Sigmoid colon (tissue), 7 donors: ENCODE measurements around the gene RFX3. TPM values are rescaled to one million over a fixed set of nuclear protein-coding genes. Genes with fewer than 3 reads are reported as not detected.
A peak's percentile ranks its signal among the peaks of the same experiment; 100 is the strongest.

Source experiments
- DNase-seq: peaks from one replicate; pipeline ENCODE4 v3.0.0-alpha.2; 2019
- H3K27ac ChIP-seq, 4 donors: fragments of 200-600 bp; sonication (generic); one replicate each; pipeline ENCODE4 v1.5.1; 2016 to 2019; ENCODE audit warnings: mild to moderate bottlenecking in 1 of 4
- H3K27me3 ChIP-seq, 3 donors: fragments of 200-600 bp; sonication (generic); one replicate each; pipeline ENCODE4 v1.5.1; 2019; ENCODE audit warnings: mild to moderate bottlenecking in 1 of 3
- H3K36me3 ChIP-seq, 4 donors: fragments of 200-600 bp; sonication (generic); one replicate each; pipeline ENCODE4 v1.5.1; 2016 to 2019
- H3K4me1 ChIP-seq, 4 donors: fragments of 200-600 bp; sonication (generic); one replicate each; pipeline ENCODE4 v1.5.1; 2017 to 2019
- H3K4me3 ChIP-seq, 4 donors: fragments of 200-600 bp; sonication (generic); one replicate each; pipeline ENCODE4 v1.5.1; 2017 to 2019; ENCODE audit warnings: mild to moderate bottlenecking in 2 of 4, moderate library complexity in 1 of 4
- H3K9me3 ChIP-seq, 4 donors: fragments of 200-600 bp in 3 of 4; sonication (generic) in 3 of 4; one replicate each; pipeline versions ENCODE4 v1.5.1 to v1.6.1; 2013 to 2019
- EP300 ChIP-seq, 4 donors: sonication (generic); formaldehyde crosslinking; IDR thresholded peaks; one replicate each; pipeline ENCODE4 v1.6.1; 2017; ENCODE audit warnings: antibody characterized with exemption in 4 of 4
- POLR2A ChIP-seq, 2 donors: fragments of 450-650 bp; IDR thresholded peaks; one replicate each; pipeline ENCODE4 v1.6.1; 2016; ENCODE audit warnings: antibody characterized with exemption in 2 of 2, mild to moderate bottlenecking in 2 of 2, moderate library complexity in 2 of 2
- POLR2AphosphoS5 ChIP-seq, 4 donors: sonication (generic); formaldehyde crosslinking; IDR thresholded peaks; one replicate each; pipeline ENCODE4 v1.6.1; 2017; ENCODE audit warnings: antibody characterized with exemption in 4 of 4
- WGBS, 2 donors: extraction: QIAGEN DNeasy Blood & Tissue Kit; methylation state at CpG; one replicate each; pipeline ENCODE4 v1.1.7; 2013; 5-methylcytosine and 5-hydroxymethylcytosine counted together
- intact Hi-C: fragments of 100-400 bp; cut with DNase I; formaldehyde crosslinking; loops from one replicate; pipeline ENCODE4 v1.15.1; 2023
- polyA plus RNA-seq, 3 donors: library from polyadenylated mRNA; stranded (reverse); fragments of 200-250 nt; gene quantifications; one replicate each; pipeline ENCODE4 v1.2.3, GENCODE V29; 2013
- total RNA-seq, 4 donors: library from RNA; depleted of rRNA; stranded (reverse); fragments of >200 nt; gene quantifications; one replicate each; pipeline ENCODE4 v1.1.0, GENCODE V29; 2016
- TF ChIP-seq, protein P1 (sequence below), 4 experiments: fragments of 450-650 bp in 3 of 4; fragments of 200-600 bp in 1 of 4; IDR thresholded peaks; one replicate each; pipeline ENCODE4 v1.5.1; 2016 to 2019; ENCODE audit warnings: antibody characterized with exemption in 4 of 4, mild to moderate bottlenecking in 3 of 4, moderate library complexity in 2 of 4
- donor health status: healthy with polysubstance abuse.
- donor health status: Bipolar disorder and iron deficiency.
- donor health status: healthy.

RFX3 gene
- total and polyA plus RNA-seq, 7 donors, result 0.69 to 15.0 (median 6.4) TPM

DNA sequence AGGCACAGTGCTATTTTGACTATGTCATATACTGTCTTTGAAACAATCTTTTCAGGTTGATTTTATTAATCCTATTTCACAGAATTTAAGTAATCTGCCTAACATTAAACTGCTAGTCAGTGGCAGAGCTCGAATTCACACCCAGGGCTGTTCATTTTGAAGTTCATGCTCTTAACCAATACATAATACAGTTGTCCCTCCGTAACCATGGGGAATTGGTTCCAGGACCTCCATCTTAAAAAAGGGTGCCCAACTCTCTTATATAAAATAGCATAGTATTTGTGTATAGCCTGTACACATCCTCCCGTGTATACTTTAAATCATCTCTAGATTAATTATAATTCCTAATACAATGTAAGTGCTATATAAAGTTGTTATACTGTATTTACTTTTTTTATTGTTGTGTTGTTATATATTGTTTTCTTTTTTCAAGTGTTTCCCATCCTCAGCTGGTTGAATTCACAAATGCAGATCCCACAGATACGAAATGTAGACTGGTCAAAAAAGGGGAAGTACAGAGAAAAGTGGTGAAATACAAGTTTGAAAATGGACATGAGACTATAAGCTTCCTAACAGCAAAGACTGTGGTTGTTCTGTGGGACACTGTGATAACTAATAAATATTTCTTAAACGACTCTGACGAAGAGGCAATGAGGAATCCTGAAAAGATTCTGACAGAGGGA, 18.3 kb downstream of the RFX3 start:
- peaks cover 0 to 20% (median 5%) of the 10 kb centered on the region in 4 donors for H3K4me1 ChIP-seq
- intact Hi-C loops, result no loop called here
- H3K4me3 ChIP-seq, result no peak overlapping the region
- no peak for DNase-seq
- TF ChIP-seq POLR2A (IDR thresholded peaks at IDR 0.05) (no peak), POLR2AphosphoS5 (IDR thresholded peaks at IDR 0.05) (no peak), EP300 (IDR thresholded peaks at IDR 0.05) (no peak)
- TF ChIP-seq, protein P1, sequence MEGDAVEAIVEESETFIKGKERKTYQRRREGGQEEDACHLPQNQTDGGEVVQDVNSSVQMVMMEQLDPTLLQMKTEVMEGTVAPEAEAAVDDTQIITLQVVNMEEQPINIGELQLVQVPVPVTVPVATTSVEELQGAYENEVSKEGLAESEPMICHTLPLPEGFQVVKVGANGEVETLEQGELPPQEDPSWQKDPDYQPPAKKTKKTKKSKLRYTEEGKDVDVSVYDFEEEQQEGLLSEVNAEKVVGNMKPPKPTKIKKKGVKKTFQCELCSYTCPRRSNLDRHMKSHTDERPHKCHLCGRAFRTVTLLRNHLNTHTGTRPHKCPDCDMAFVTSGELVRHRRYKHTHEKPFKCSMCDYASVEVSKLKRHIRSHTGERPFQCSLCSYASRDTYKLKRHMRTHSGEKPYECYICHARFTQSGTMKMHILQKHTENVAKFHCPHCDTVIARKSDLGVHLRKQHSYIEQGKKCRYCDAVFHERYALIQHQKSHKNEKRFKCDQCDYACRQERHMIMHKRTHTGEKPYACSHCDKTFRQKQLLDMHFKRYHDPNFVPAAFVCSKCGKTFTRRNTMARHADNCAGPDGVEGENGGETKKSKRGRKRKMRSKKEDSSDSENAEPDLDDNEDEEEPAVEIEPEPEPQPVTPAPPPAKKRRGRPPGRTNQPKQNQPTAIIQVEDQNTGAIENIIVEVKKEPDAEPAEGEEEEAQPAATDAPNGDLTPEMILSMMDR (IDR thresholded peaks at IDR 0.05), result no peak
- H3K27me3 ChIP-seq, result no peaks in the 10 kb centered on the region
- WGBS, 2 donors, result 77 to 84% methylated on average over 6 of the region's 6 CpGs
- H3K27ac ChIP-seq, result peak overlapping the region; percentile 25 to 56 (median 40)
- no peaks in the 10 kb centered on the region for H3K36me3 ChIP-seq
- no peaks in the 10 kb centered on the region for H3K9me3 ChIP-seq

DNA sequence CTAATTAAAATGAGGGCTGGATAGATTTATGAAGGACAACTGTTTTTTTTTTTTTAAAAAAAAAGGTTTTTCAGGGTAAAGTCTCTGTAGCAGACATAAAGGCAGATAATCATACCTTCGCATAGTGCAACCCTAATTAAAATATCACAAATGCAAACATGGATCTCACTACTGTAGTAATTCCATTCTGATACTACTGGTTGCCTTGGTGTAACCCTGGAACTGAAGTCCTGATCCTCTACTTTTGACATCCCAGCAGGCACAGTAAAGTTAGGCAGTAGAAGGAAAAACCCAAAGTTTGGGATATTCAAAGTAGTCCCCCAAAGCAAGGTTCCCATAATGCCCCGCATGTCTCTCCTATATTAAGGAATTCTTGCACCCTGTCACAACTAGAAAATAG, 19.6 kb downstream of the RFX3 start:
- no peak for DNase-seq
- Histone ChIP-seq H3K4me3 (no peak overlapping the region), H3K27me3 (no peaks in the 10 kb centered on the region), H3K36me3 (no peaks in the 10 kb centered on the region), H3K9me3 (no peaks in the 10 kb centered on the region), H3K27ac (no peak overlapping the region), H3K4me1 (peaks cover 0 to 20% (median 5%) of the 10 kb centered on the region in 4 donors)
- intact Hi-C loops, result no loop called here
- 93 to 97% methylated on average over 2 of the region's 2 CpGs for WGBS, 2 donors
- TF ChIP-seq POLR2AphosphoS5 (IDR thresholded peaks at IDR 0.05), result no peak
- no peak for TF ChIP-seq EP300 (IDR thresholded peaks at IDR 0.05)
- TF ChIP-seq POLR2A (IDR thresholded peaks at IDR 0.05), result no peak
- TF ChIP-seq, protein P1 (IDR thresholded peaks at IDR 0.05), result no peak

DNA sequence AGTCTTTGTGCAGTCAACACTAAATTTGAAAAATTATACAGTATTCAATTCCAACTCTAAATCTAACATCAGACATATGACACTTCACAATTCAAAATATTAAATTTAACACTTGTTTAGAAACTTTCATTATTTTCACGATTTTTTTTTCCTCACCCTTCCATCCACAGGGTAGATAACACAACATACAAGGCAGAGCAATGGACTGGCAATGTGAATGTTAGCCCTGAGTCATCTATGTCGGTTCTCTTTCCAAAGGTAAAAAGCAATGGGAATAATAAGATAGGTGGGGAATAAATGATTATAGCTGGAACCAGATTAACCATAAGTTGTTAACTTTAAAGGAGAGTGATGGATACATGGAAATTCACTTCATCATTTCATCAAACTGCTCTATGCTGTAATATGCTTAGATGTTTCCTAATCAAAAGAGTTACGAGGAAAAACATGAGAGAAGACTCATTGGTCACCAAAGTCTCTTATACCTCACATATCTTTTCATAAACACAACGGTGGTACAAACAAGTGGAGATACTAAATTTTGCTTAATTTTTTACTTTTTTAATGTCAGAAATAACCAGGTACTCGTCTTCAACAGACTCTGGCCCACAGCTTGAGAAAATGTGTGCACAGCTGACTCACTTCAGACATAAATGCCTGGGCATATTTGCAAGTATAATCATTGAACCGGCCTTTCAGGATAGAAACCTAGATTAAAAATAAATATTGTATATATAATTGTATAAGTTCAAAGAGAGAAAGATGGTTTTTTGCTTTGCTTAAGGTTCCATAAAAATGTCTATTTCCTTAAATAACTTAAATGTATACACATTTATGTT, 23.0 kb downstream of the RFX3 start:
- Histone ChIP-seq H3K4me3 (no peak overlapping the region), H3K27me3 (no peaks in the 10 kb centered on the region), H3K4me1 (peaks cover 0 to 18% (median 0%) of the 10 kb centered on the region in 4 donors), H3K36me3 (no peaks in the 10 kb centered on the region), H3K27ac (no peak overlapping the region), H3K9me3 (no peaks in the 10 kb centered on the region)
- intact Hi-C loops, result no loop called here
- DNase-seq, result no peak
- WGBS, 2 donors, result 73 to 79% methylated on average over 6 of the region's 6 CpGs
- TF ChIP-seq POLR2AphosphoS5 (IDR thresholded peaks at IDR 0.05) (no peak), EP300 (IDR thresholded peaks at IDR 0.05) (no peak), POLR2A (IDR thresholded peaks at IDR 0.05) (no peak)
- TF ChIP-seq, protein P1 (IDR thresholded peaks at IDR 0.05), result no peak

DNA sequence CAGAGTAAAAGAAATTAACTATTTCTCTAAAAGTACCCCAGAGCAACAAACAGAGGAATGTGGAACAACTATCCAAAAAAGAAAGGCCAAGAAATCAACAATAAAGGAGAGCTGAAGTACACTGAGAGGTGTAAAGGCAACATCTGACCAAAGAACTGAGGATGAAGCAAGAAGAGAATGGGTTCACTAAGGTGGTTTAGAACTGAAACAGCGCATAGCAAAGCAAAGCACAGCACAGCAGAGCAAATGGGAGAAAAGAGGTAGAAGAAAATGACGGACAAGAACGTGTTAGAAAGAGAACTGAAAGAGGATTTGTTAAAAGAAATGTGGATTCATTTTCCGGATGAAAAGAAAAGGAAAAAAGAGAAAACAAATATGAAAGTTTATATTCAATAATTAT, 25.8 kb downstream of the RFX3 start:
- Histone ChIP-seq H3K4me3 (no peak overlapping the region), H3K36me3 (no peaks in the 10 kb centered on the region), H3K4me1 (peaks cover 0 to 38% (median 8%) of the 10 kb centered on the region in 4 donors), H3K9me3 (no peaks in the 10 kb centered on the region), H3K27me3 (no peaks in the 10 kb centered on the region), H3K27ac (no peak overlapping the region)
- intact Hi-C loops, result no loop called here
- TF ChIP-seq POLR2A (IDR thresholded peaks at IDR 0.05) (no peak), POLR2AphosphoS5 (IDR thresholded peaks at IDR 0.05) (no peak), EP300 (IDR thresholded peaks at IDR 0.05) (no peak)
- TF ChIP-seq, protein P1 (IDR thresholded peaks at IDR 0.05), result no peak
- DNase-seq, result no peak
- whole genome bisulfite sequencing, 2 donors, result 88 to 91% methylated on average over 4 of the region's 4 CpGs
